Measurements from ENCODE around the gene MB. TPM values are rescaled to one million over a fixed set of nuclear protein-coding genes. Genes with fewer than 3 reads are reported as not detected.

Gene MB
- total and polyA plus RNA-seq, 3 donors from 2014 or later = 0.93 to 62.6 (median 2.2) TPM

DNA sequence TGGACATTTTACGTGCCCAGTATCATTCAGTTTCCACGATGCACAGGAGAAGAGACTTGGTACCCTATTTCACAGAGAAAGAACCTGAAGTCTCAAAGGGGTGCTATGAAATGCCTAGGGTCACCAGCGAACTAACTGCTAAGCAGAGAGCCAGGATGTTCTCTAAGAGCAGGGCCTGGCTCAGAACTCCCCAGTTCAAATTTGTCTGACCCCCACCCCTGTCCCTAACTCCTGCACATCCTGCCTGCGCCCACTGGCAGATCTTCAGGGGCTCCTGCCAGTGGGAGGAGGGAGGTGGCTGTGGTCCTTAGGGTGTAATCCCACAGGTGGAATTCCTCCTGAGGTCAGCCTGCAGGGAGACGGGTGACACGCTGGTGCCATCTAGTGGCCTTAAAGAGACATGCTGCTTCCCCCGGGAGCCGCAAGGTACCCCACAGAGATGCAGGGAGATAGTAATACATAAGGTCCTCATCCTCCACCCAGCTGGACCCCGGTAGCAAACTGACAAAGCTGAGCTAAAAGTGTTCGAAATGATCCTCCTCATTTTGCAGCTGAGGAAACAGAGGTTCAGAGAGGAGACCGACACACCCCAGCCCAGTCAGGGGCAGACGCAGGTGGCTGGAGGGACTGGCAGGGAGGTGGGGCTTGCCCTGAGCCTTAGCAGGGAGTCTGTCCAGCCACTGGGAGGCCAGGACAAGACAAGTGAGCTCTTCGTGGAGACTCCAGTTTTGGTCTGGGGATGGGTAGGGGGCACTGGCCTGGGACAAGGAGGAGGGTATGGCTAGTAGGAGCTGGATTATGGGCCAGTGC lies 34.1 kb downstream of the MB start:
- H3K36me3 ChIP-seq (ENCODE audit: low read depth, missing control alignments) = no peaks in the 10 kb centered on the region
- H3K9me3 ChIP-seq = no peaks in the 10 kb centered on the region
- 32 to 59% methylated on average over 6 to 13 of the region's 13 CpGs for WGBS, 2 donors
- TF ChIP-seq POLR2A (IDR thresholded peaks at IDR 0.05) = no peak
- TF ChIP-seq, protein P1, sequence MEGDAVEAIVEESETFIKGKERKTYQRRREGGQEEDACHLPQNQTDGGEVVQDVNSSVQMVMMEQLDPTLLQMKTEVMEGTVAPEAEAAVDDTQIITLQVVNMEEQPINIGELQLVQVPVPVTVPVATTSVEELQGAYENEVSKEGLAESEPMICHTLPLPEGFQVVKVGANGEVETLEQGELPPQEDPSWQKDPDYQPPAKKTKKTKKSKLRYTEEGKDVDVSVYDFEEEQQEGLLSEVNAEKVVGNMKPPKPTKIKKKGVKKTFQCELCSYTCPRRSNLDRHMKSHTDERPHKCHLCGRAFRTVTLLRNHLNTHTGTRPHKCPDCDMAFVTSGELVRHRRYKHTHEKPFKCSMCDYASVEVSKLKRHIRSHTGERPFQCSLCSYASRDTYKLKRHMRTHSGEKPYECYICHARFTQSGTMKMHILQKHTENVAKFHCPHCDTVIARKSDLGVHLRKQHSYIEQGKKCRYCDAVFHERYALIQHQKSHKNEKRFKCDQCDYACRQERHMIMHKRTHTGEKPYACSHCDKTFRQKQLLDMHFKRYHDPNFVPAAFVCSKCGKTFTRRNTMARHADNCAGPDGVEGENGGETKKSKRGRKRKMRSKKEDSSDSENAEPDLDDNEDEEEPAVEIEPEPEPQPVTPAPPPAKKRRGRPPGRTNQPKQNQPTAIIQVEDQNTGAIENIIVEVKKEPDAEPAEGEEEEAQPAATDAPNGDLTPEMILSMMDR (IDR thresholded peaks at IDR 0.05) = peak; percentile 68 to 91 (median 82)
- peaks cover 5% of the 10 kb centered on the region for H3K4me1 ChIP-seq
- H3K4me3 ChIP-seq = no peak overlapping the region
- peak; percentile 73 for DNase-seq
- no peak overlapping the region for H3K27ac ChIP-seq
- H3K27me3 ChIP-seq = no peaks in the 10 kb centered on the region
- intact Hi-C loops (cut with DNase I; ENCODE audit: low total_unique reads) = loop anchor here (10.0 kb wide), 2 partner anchors 158 to 228 kb away; no protein-coding TSS in a partner anchor

DNA sequence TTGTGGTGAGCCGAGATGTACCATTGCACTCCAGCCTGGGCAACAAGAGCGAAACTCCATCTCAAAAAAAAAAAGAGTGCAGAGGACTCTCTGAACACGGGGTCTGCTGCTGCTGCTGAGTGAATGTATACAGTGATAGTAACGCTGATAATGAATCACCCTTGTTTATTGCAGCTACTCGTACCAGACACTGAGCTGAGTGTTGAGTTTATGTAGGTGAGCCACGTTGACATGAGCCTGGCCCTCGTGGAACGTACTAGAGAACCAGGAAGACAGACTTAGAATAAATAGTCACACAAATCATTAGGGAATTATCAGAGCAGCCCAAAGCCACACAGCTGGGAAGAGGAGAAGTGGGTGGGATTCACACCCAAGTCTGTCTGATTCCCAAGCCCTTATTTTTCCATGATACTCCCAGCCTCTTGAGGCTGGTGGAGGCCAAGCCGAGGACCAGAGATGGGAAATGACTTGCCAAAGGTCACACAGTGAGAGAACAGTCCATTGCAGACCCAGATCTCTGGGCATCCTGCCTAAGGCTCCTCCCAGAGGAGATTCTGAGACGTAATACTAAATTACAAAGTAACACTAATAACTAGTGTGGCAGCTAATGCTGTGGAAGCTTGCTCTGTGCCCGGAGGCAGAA lies 34.8 kb downstream of the MB start:
- Histone ChIP-seq H3K4me3 (no peak overlapping the region), H3K36me3 (ENCODE audit: low read depth, missing control alignments) (no peaks in the 10 kb centered on the region), H3K4me1 (peaks cover 5% of the 10 kb centered on the region), H3K27me3 (no peaks in the 10 kb centered on the region), H3K27ac (no peak overlapping the region), H3K9me3 (no peaks in the 10 kb centered on the region)
- TF ChIP-seq, protein P1 (IDR thresholded peaks at IDR 0.05) = no peak
- TF ChIP-seq POLR2A (IDR thresholded peaks at IDR 0.05) = no peak
- WGBS, 2 donors = 68 to 74% methylated on average over 11 of the region's 11 CpGs
- DNase-seq = no peak
- intact Hi-C loops (cut with DNase I; ENCODE audit: low total_unique reads) = loop anchor here (10.0 kb wide), 2 partner anchors 158 to 228 kb away; no protein-coding TSS in a partner anchor

DNA sequence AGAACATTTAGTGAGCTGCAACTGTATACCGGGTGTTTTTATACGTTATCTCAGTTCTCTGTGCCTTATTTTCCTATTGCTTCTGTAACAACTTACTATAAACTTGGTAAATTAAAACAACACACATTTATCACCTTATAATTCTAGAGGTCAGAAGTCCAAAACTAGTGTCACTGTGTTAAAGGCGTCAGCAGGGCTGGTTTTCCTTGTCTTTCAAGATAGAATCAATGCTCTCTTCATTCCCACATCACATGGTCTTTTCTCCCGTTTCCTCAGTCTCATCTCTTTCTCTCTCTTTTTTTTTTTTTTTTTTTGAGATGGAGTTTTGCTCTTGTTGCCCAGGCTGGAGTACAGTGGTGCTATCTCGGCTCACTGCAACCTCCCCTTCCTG lies 36.1 kb downstream of the MB start:
- Histone ChIP-seq H3K4me1 (peaks cover 5% of the 10 kb centered on the region), H3K36me3 (ENCODE audit: low read depth, missing control alignments) (no peaks in the 10 kb centered on the region), H3K27ac (no peak overlapping the region), H3K27me3 (no peaks in the 10 kb centered on the region), H3K9me3 (no peaks in the 10 kb centered on the region), H3K4me3 (no peak overlapping the region)
- intact Hi-C loops (cut with DNase I; ENCODE audit: low total_unique reads) = loop anchor here (10.0 kb wide), 2 partner anchors 156 to 226 kb away; no protein-coding TSS in a partner anchor
- no peak for DNase-seq
- 89 to 90% methylated on average over 5 of the region's 5 CpGs for WGBS, 2 donors
- TF ChIP-seq POLR2A (IDR thresholded peaks at IDR 0.05) = no peak
- TF ChIP-seq, protein P1 (IDR thresholded peaks at IDR 0.05) = no peak

DNA sequence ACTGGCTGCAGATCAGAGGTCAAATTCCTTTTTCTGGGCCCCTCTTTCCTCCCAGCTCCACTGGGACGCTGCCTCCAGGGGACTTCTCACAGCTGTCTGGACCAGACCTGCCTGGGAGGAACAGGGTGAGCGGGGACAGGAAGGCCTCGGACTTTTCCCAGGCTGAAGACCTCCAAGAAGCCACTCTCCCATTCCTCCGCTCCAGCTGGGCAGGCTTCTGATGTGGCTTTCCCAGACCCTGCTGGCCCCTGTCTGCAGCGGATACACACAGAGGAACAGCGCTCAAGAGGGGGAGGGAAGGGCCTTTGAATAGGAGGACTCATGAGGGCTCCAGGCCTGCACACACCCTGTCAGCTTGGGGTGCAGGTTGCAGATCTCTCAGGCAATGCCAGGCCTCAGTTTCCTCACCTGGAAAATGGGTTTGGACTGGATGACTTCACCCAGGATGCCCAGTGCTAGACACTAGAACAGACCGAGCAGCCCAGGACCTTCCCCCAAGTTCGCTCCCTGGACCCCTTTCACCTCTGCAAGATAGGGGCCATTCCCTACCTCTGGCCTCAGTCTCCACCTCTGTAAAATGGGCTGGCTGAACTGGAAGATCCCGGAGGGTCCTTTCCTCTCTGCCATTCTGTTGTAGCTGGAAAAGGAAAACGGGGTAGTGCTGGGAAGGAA lies 36.6 kb downstream of the MB start:
- Histone ChIP-seq H3K4me1 (peaks cover 5% of the 10 kb centered on the region), H3K27ac (no peak overlapping the region), H3K27me3 (no peaks in the 10 kb centered on the region), H3K36me3 (ENCODE audit: low read depth, missing control alignments) (no peaks in the 10 kb centered on the region), H3K4me3 (no peak overlapping the region), H3K9me3 (no peaks in the 10 kb centered on the region)
- no peak for DNase-seq
- 82 to 83% methylated on average over 10 of the region's 10 CpGs for whole genome bisulfite sequencing, 2 donors
- intact Hi-C loops (cut with DNase I; ENCODE audit: low total_unique reads) = loop anchor here (10.0 kb wide), 2 partner anchors 156 to 226 kb away; no protein-coding TSS in a partner anchor
- TF ChIP-seq POLR2A (IDR thresholded peaks at IDR 0.05) = no peak
- TF ChIP-seq, protein P1 (IDR thresholded peaks at IDR 0.05) = no peak

Data from testis (tissue), 3 donors.